NCI-H2081 (cell line): ENCODE results near the gene NLE1.
A peak's percentile ranks its signal among the peaks of the same experiment; 100 is the strongest.
"Not testable (repeated sequence)": the region's sequence is repeated elsewhere in the genome, so short reads cannot be mapped to it uniquely, and the experiment has no call there.

Experiments used
- DNase-seq, 2 experiments: peaks; one replicate each; lab custom pipeline; 2025; lab: John Stamatoyannopoulos, UW

The NLE1 gene

DNA sequence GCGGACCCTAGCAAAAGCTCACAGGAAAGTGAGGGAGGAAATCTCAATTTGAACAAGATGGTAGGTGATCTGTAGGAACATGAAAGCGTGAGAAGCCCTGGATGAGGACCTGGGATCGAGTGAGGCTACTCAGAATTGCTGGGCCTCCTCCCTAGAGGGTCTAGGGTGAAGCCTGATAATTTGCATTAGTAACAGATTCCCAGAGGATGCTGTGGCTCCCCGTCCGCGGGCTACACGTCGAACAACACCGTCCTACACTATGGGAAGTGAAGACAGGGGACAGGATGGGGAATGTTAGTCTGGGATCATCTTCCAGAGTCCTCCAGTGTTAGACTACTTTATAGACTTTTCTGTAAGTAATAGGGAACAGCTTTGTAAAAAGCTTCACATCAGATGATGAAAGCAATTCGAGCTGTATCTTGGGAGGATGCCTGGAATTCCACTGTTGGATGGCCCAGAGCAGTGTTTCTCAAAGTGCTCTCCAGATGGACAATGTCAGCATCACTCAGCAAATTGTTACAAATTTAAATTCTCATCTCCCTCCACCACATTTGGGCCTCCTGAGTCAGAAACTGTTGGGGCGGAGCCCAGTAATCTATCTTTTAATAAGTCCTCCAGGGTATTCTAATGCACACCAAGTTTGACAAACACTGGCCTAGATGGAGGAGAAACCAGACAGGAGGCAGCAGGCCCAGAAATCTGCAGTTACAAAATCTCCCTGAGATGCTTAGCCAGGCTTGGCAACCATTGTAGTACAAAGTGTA lies 14.2 kb downstream of the NLE1 start:
- no peak for DNase-seq

- no peak for DNase-seq
Measured at GRCh38 chr17:35121315-35121714, 20.8 kb downstream of the NLE1 start, which contains the start of gene FNDC8. Gene FNDC8 (plus strand): TSS chr17:35121615. CDS start chr17:35121694, 79 bp downstream.

- DNase-seq = peak; percentile 78 to 84
Measured at GRCh38 chr17:35119370-35120165, 22.5 kb downstream of the NLE1 start, which contains the start of gene RAD51D. Gene RAD51D (minus strand): TSS chr17:35119860. CDS start chr17:35119613, 247 bp downstream.

DNA sequence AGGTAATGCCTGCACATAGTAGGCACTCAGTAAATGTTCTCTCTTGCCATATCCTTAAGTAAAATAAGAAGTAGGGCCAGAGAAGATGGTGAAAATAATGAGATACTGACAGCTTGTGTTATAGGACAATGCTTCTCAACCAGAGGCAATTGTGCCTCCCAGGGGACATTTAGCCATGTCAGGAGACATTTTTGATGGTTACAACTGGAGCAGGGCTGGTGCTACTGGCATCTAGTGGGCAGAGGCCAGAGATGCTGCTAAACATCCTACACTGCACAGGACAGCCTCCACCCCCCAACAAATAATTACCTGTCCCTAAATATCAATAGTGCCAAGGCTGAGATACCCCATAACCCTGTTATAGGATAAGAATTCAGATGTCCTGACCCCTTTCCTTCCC lies 24.1 kb downstream of the NLE1 start:
- peak in 1 of 2 experiments; percentile 43 for DNase-seq

DNA sequence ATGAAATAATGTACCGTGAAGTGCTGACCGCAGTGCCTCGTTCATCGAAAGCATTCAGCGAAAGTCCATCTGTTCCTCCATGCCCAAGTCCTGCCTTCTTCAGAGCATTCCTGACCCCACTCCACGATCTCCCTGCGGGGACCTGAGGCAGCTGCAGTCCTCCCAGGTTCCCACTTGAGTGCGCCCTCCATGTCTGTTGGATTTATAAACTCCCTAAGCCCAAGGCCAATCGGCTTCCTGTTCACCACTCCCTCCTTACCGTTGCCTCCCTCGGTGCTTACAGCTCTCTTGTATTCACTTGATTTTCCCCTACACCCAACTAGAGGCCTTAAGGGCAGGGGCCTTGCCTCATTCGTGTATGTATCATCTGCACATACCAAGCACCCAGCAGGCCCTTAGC lies 25.3 kb downstream of the NLE1 start:
- DNase-seq = no peak

- not testable (repeated sequence) for DNase-seq
Measured at GRCh38 chr17:35110791-35111190, 31.3 kb downstream of the NLE1 start.

- DNase-seq = no peak
Measured at GRCh38 chr17:35104844-35105450, 37.2 kb downstream of the NLE1 start.

- DNase-seq = no peak
Measured at GRCh38 chr17:35103271-35103670, 38.8 kb downstream of the NLE1 start.

DNA sequence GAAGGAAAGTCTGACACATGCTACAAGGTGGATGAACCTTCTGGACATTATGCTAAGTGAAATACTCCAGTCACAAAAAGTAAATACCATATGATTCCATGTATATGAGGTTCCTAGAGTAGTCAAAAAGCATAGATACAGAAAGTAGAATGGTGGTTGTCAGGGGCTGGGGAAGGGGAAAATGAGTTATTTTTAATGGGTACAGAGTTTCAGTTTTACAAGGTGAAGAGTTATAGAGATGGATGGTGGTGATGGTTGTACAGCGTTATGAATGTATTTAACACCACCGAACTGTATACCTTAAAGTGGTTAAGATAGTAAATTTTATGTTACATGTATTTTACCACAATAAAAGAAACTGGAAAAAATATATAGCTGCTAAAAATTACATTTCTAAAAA lies 40.4 kb downstream of the NLE1 start:
- DNase-seq = no peak

GRCh38 chr17:35101036-35101435 lies 41.1 kb downstream of the NLE1 start:
- no peak for DNase-seq

GRCh38 chr17:35099908-35100307 lies 42.2 kb downstream of the NLE1 start:
- peak; percentile 62 to 93 for DNase-seq

DNA sequence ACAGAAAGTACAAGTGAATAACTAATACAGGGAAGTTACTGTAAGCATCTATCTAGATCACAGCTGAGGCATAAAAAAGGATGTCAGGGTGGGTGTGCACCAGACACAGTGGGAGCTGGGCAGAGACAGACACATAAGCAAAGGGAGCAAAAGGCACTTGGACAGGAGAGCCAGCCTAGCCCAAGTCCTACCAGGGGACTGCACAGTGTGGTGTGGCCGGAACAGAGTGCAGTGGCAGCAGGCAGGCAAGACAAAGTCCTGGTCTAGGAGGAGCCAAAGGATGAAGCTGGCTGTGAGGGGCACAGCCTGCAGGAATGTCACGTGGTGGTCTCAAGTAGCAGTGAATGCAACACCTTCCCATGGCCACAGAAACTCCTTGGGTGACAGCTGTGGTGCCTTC lies 44.3 kb downstream of the NLE1 start:
- DNase-seq = no peak

DNA sequence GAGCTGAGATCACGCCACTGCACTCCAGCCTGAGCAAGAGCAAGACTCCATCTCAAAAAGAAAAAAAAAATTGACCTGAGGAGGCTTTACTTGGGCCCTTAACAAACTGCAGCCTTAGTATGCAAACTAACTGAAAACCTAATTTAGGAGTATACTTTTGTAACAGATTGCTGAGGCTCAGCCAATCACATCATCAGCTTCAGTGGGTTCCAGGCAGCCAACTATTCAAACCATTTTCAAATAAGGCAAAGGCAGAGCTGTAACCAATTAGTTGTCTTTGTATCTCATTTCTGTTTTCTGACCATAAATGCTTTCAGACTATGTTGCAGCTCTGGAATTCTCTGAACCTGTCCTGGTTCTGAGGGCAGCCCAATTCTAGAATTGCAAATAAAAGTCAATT lies 46.4 kb downstream of the NLE1 start:
- no peak for DNase-seq

GRCh38 chr17:35094902-35095301 lies 47.2 kb downstream of the NLE1 start:
- no peak for DNase-seq

DNA sequence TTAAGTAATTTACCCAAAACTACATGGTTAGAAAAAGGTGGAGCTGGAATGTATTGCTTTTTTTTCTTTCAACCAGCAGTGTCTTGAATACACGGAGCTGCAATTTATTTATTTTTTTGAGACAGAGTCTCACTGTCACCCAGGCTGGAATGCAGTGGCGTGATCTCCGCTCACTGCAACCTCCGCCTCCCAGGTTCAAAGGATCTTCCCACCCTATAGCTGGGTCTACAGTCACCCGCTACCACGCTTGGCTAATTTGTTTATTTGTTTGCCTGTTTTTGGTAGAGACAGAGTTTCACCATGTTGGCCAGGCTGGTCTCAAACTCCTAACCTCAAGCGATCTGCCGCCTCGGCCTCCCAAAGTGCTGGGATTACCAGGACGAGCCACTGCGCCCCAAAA lies 51.4 kb downstream of the NLE1 start:
- not testable (repeated sequence) for DNase-seq

DNA sequence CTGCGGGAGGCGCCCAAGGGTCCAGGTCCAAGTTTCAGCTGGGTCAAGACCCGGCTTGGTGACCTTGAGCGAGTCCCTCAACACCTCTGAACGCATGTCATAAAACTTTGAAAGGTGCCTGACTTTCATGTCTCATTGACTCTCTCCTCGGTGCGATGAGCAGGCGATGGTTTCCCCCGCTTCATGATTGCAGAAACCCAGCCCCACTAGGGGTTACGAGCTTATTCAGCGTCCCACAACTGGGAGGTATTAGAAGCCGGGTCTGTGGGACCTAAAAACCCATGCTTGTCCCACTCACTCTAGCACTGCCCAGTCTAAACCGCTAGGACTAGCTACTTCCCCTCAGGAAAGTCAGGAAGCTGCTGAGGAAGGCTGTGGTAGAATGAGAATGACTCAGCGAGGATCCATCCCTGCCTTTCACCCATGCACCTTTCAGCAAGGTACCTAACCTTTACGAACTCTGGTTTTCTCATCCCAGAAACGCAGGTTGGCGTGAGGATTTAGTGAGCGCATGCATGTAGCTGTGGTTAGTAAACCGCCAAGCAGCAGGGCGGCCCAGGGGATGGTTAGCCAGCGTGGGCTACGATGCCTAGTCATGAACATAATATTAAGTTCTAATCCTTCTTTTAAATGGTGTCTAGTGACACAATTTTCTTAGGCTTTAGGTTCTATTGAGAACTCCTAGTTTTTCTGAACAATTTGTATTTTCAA lies 52.4 kb downstream of the NLE1 start:
- no peak for DNase-seq

DNA sequence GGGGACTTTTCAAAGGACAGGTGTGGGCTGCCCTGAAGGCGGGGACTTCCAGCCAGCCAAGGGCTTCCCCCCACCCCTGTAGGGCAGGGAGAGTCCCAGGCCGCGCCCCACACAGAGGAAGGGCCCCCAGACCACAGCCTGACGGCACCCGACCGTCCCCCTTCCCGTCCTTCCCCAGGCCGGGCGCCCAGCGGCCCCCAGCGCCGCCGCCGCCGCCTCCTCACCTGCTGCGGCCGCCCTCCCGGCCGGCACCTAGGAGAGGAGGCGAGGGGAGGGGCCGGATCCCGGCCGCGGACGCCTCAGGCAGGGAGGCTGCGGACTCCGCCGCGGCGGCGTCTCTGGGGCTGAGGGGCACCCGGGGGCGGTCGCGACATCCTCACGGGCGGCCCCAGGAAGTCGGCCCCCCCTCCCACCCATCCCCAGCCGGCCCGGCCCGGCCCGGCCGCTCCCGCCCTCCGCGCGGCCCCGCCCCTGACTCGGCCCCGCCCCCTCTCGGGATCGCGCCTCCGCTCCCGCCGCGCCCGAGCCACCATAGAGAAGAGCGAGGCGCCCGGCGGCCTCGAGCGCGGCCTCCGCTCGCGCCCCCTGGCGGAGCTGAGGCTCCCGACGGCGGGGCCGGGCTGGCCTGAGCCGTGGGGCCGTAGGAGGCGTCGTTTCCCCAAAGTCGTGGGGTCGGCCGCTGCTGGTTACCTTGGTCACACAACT lies 53.1 kb downstream of the NLE1 start:
- DNase-seq = peak; percentile 84 to 87

DNA sequence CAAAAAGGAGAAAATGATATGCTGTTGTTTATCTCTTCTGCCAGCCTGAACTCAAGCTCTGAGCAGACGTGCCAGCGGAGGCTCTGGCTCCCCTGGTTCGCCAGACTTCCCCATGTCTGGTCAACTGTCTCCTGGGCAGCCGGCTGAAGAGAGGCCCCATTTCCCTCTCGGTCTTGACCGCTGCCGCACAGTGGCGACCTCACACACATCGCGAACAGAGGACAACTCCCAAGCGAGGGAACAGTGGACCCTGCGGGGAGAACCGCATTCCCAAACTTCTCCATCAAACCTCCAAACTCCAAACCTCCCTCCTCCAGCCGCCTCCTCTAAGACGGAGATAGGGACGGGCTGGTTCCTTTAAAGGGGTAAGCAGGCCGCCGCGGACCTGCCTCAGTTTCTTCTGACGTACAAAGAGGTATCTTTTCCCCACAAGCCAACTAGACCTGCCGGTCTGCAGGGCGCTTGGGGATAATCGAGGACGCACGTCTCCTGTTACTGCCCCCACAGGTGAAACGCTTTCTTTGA lies 53.7 kb downstream of the NLE1 start:
- DNase-seq = peak; percentile 34 to 54

DNA sequence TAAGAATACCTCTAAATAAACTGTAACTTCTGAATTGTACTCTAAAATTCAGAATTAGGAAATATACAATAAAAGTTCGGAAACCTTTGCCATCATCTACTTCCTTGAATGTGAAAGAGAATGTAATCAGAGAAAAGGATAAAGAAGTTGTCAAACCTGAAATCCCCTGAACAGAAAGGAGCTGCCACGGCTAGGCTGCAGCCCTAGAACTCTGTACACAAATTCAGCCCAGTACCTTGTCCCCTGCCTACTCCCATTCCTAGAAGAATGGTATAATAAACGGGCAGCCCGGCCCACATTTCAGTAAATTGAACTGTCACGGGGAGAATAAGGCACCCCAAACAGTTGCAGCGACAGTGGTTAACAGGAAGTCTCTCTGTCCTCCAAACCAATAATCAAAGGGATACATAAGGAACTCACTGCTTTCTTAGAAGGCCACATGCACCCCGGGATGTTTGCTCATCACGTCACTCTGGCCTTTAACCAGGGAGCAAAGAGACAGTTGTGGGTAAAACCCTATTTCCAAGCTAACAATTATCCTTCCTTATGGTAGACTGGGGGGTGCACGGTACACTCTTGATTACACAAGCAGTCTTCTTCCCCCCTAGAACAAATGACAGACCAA lies 54.3 kb downstream of the NLE1 start:
- DNase-seq = peak in 1 of 2 experiments; percentile 50

DNA sequence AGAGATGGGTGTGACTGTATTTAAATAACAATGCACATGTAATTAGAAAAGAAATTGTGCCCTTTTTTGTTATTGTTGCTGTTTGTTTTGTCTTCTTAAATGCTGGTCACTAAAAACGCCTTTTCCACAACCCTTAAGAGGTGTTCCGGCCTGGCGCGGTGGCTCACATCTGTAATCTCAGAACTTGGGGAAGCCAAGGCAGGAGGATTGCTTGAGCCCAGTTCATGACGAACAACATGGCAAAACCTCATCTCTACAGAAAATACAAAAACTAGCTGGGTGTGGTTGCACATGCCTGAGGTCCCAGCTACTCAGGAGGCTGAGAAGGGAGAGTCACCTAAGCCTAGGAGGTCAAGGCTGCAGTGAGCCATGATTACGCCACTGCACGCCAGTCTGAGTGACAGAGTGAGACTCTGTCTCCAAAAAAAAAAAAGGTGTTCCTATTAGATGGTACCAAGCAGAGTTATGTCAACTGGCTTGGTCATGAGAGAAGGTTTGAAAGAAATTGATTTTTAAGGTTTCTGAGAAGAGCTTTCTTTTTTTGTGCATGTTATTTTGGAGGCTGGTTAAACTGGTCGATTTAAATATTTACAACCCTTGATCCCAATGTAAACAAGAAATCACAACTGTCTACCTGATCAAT lies 55.1 kb downstream of the NLE1 start:
- DNase-seq = no peak
